Lower lobe of right lung (tissue), 2 donors: ENCODE results near the gene SPARC. TPM values are rescaled to one million over a fixed set of nuclear protein-coding genes. Genes with fewer than 3 reads are reported as not detected.

ENCODE experiments used
- ATAC-seq, 2 donors: fragments of 200-7000 bp; cut with Tn5 transposase; one replicate each; pipeline ENCODE4 v1.9.1; 2020 to 2022; ENCODE audit warnings: mild to moderate bottlenecking in 2 of 2, moderate library complexity in 2 of 2
- DNase-seq: peaks from one replicate; pipeline ENCODE4 v3.0.0-alpha.2; 2020
- H3K27ac ChIP-seq: fragments of 200-600 bp; one replicate; pipeline ENCODE4 v1.8.0; 2022
- H3K27me3 ChIP-seq: fragments of 200-600 bp; one replicate; pipeline ENCODE4 v1.8.0; 2022; ENCODE audit warnings: low read depth
- H3K36me3 ChIP-seq: fragments of 200-600 bp; one replicate; pipeline ENCODE4 v1.8.0; 2022; ENCODE audit warnings: mild to moderate bottlenecking
- H3K4me1 ChIP-seq: fragments of 200-600 bp; one replicate; pipeline ENCODE4 v1.8.0; 2022
- H3K4me3 ChIP-seq: fragments of 200-600 bp; one replicate; pipeline ENCODE4 v1.8.0; 2022; ENCODE audit warnings: mild to moderate bottlenecking
- H3K9me3 ChIP-seq: fragments of 200-600 bp; one replicate; pipeline ENCODE4 v1.8.0; 2022
- intact Hi-C: fragments of 100-400 bp; cut with DNase I; formaldehyde crosslinking; loops from one replicate; pipeline ENCODE4 v1.11.0; 2022
- total RNA-seq: library from RNA; stranded (reverse); fragmentation: NEBNext Ultra II Directional; extraction: Animal tissue kit (Norgen Biotek cat#: 25700); gene quantifications from one replicate; pipeline ENCODE4 v1.2.1, GENCODE V29; 2021
- TF ChIP-seq, protein P1 (sequence below): fragments of 200-600 bp; IDR thresholded peaks from one replicate; pipeline ENCODE4 v1.8.0; 2022; ENCODE audit warnings: antibody characterized with exemption, mild to moderate bottlenecking
- donor health status: DM: no; HTN: yes; CAD: no; lungs with severe emphysema.

Gene SPARC
- total RNA-seq, 1 donor from 2014 or later, result 904 TPM

DNA sequence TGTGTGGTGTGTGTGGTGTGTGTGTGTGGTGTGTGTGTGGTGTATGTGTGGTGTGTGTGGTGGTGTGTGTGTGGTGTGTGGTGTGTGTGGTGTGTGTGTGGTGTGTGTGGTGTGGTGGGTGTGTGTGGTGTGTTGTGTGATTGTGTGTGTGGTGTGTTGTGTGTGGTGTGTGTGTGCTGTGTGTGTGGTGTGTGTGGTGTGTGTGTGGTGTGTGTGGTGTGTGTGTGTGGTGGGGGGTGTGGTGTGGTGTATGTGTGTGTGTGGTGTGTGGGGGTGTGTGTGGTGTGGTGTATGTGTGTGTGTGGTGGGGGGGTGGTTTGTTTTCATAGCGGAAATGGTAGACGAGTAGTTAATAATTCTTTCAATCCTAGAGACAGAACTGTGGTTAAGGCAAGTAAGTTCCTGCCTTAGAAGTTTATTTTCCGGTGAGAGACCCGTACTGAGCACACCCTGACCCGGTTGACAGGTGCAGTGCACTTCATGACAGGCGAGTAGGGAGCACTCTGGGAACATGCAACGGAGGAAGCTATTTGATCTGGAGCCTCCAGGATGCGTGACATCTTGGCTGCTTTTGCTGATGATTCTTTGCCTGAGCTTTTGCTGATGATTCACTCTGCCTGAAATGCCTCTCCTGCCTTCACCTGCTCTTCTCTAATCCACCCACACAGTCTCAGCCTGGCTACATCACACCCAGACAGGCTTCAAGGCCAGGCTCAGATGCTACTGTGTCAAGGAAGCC is 73.9 kb downstream of the SPARC start:
- Histone ChIP-seq H3K9me3 (no peaks in the 10 kb centered on the region), H3K27ac (no peak overlapping the region), H3K36me3 (no peaks in the 10 kb centered on the region), H3K4me3 (no peak overlapping the region), H3K27me3 (peaks cover 12% of the 10 kb centered on the region), H3K4me1 (no peaks in the 10 kb centered on the region)
- TF ChIP-seq, protein P1, sequence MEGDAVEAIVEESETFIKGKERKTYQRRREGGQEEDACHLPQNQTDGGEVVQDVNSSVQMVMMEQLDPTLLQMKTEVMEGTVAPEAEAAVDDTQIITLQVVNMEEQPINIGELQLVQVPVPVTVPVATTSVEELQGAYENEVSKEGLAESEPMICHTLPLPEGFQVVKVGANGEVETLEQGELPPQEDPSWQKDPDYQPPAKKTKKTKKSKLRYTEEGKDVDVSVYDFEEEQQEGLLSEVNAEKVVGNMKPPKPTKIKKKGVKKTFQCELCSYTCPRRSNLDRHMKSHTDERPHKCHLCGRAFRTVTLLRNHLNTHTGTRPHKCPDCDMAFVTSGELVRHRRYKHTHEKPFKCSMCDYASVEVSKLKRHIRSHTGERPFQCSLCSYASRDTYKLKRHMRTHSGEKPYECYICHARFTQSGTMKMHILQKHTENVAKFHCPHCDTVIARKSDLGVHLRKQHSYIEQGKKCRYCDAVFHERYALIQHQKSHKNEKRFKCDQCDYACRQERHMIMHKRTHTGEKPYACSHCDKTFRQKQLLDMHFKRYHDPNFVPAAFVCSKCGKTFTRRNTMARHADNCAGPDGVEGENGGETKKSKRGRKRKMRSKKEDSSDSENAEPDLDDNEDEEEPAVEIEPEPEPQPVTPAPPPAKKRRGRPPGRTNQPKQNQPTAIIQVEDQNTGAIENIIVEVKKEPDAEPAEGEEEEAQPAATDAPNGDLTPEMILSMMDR, result no peak
- intact Hi-C loops, result no loop called here
- peak in 1 of 2 donors; percentile 21 for ATAC-seq
- DNase-seq, result no peak

DNA sequence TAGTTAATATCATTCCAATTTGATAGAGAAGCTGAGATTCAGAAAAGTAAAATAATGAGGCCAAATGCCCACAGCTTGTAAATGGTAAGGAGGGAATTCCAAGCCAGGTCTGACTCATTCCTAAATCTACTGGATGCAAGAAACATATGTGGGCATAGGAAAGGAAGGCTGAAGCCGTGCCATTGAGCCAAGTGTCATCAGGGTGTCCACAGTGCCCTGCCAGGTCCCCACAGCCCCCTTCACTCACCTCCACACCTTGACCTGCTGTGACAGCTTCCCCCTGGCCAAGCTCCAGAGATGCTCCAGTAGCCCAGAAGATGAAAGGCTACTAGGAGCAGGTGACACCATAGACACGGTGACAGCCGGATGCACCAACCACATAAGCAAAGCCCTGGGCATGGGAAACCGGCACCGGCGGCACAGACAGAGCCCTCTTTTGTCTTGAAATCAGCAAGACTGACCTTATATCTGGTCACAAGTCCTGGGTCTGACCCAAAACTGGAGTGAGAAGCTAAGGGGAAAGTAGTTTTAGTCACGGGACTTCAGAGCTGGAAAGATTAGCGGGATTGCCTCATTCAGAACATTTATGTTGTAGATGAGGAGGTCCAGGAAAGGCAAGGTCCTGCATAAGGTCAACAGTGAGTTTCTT is 75.5 kb downstream of the SPARC start:
- no peak for ATAC-seq
- TF ChIP-seq, protein P1, result no peak
- intact Hi-C loops, result no loop called here

More for the DNA sequence above, 75.5 kb downstream of the SPARC start:
- no peak for DNase-seq
- no peaks in the 10 kb centered on the region for H3K36me3 ChIP-seq
- no peaks in the 10 kb centered on the region for H3K4me1 ChIP-seq
- no peaks in the 10 kb centered on the region for H3K9me3 ChIP-seq
- H3K27me3 ChIP-seq, result peaks cover 12% of the 10 kb centered on the region
- no peak overlapping the region for H3K27ac ChIP-seq
- H3K4me3 ChIP-seq, result no peak overlapping the region

Other genes starting within 250 kb of the SPARC start
- 11.5 TPM for gene SLC36A1, start 239.3 kb downstream of the SPARC start, total RNA-seq
- 0.53 TPM for gene FAT2, start 95.6 kb downstream of the SPARC start, total RNA-seq
- 68.2 TPM for gene ATOX1, start 71.7 kb upstream of the SPARC start, total RNA-seq
- gene G3BP1, start 85.0 kb upstream of the SPARC start, total RNA-seq, result 148 TPM
- gene GLRA1, start 237.9 kb upstream of the SPARC start, total RNA-seq, result not detected